HG03066 (cell line): ENCODE measurements around the gene VPS37D.
"Not testable (repeated sequence)": the region's sequence is repeated elsewhere in the genome, so short reads cannot be mapped to it uniquely, and the experiment has no call there.

Source experiments
- ATAC-seq: cut with Tn5 transposase; IDR thresholded peaks from one replicate; pipeline ENCODE4 v1.9.1; 2021; ENCODE audit warnings: low read depth; ENCODE audit not compliant: unreplicated experiment

VPS37D gene

GRCh38 chr7:73667344-73668102 is at the start of gene VPS37D:
VPS37D (plus strand) TSS chr7:73667831; CDS start chr7:73667959, 128 bp downstream.
- ATAC-seq: peak; percentile 88

- ATAC-seq: no peak
These were observed 49.1 kb upstream of the VPS37D start for GRCh38 chr7:73618538-73618937.

GRCh38 chr7:73619394-73619793 is 48.2 kb upstream of the VPS37D start:
- not testable (repeated sequence) for ATAC-seq

- ATAC-seq: no peak
These were observed 46.2 kb upstream of the VPS37D start for GRCh38 chr7:73621168-73622063.

- no peak for ATAC-seq
These were observed 45.1 kb upstream of the VPS37D start for GRCh38 chr7:73622527-73622908.

- ATAC-seq: no peak
These were observed 44.5 kb upstream of the VPS37D start for GRCh38 chr7:73622909-73623797.

- no peak for ATAC-seq
These were observed 43.6 kb upstream of the VPS37D start, which contains the start of gene MLXIPL for GRCh38 chr7:73623798-73624668. MLXIPL (minus strand) TSS chr7:73624522; CDS start chr7:73624492, 30 bp downstream.

- no peak for ATAC-seq
These were observed 43.0 kb upstream of the VPS37D start for GRCh38 chr7:73624669-73625001.

- ATAC-seq: no peak
These were observed 42.4 kb upstream of the VPS37D start for GRCh38 chr7:73625276-73625675.

- no peak for ATAC-seq
These were observed 40.8 kb upstream of the VPS37D start for GRCh38 chr7:73626814-73627213.

GRCh38 chr7:73628504-73628903 is 39.1 kb upstream of the VPS37D start:
- ATAC-seq: no peak

- no peak for ATAC-seq
These were observed 36.1 kb upstream of the VPS37D start for GRCh38 chr7:73631558-73631957.

GRCh38 chr7:73633323-73633722 is 34.3 kb upstream of the VPS37D start:
- no peak for ATAC-seq

GRCh38 chr7:73633844-73634243 is 33.8 kb upstream of the VPS37D start:
- no peak for ATAC-seq

GRCh38 chr7:73635428-73636200 is 32.0 kb upstream of the VPS37D start:
- no peak for ATAC-seq

GRCh38 chr7:73638911-73639310 is 28.7 kb upstream of the VPS37D start:
- ATAC-seq: no peak

GRCh38 chr7:73642834-73643233 is 24.8 kb upstream of the VPS37D start:
- no peak for ATAC-seq

- no peak for ATAC-seq
These were observed 22.8 kb upstream of the VPS37D start for GRCh38 chr7:73644688-73645286.
